Activated B cell treated with CpG ODN at 0.5 μM for 24 hours (primary cell): Measurements from ENCODE around the gene PML. TPM values are rescaled to one million over a fixed set of nuclear protein-coding genes. Genes with fewer than 3 reads are reported as not detected.

Source experiments
- total RNA-seq: library from RNA; stranded (reverse); gene quantifications from 2 replicates; pipeline ENCODE4 v1.2.3, GENCODE V29; 2022

The PML gene
- total RNA-seq, 1 donor from 2014 or later: 62.4 TPM

Other genes starting within 250 kb of the PML start
- gene INSYN1, start 241.4 kb upstream of the PML start, total RNA-seq: not detected in 2 replicates
- not detected in 2 replicates for gene TBC1D21, start 121.2 kb upstream of the PML start, total RNA-seq
- gene LOXL1, start 68.3 kb upstream of the PML start, total RNA-seq: 0.61 and 1.1 TPM in 2 replicates
- gene STOML1, start 2.4 kb upstream of the PML start, total RNA-seq: 8.9 and 10.6 TPM in 2 replicates
- gene GOLGA6A, start 87.8 kb downstream of the PML start, total RNA-seq: not detected in 2 replicates
- gene ISLR2, start 135.9 kb downstream of the PML start, total RNA-seq: not detected in 2 replicates
- gene ISLR, start 179.0 kb downstream of the PML start, total RNA-seq: not detected in 2 replicates
- not detected in 2 replicates for gene STRA6, start 208.1 kb downstream of the PML start, total RNA-seq
- not detected in 2 replicates for gene CCDC33, start 241.6 kb downstream of the PML start, total RNA-seq